HG02884 (cell line): ENCODE measurements around the gene FILIP1L.

ENCODE experiments used
- ATAC-seq: cut with Tn5 transposase; IDR thresholded peaks from one replicate; pipeline ENCODE4 v1.9.1; 2021; ENCODE audit warnings: mild to moderate bottlenecking, moderate library complexity; ENCODE audit not compliant: unreplicated experiment

Gene FILIP1L

DNA sequence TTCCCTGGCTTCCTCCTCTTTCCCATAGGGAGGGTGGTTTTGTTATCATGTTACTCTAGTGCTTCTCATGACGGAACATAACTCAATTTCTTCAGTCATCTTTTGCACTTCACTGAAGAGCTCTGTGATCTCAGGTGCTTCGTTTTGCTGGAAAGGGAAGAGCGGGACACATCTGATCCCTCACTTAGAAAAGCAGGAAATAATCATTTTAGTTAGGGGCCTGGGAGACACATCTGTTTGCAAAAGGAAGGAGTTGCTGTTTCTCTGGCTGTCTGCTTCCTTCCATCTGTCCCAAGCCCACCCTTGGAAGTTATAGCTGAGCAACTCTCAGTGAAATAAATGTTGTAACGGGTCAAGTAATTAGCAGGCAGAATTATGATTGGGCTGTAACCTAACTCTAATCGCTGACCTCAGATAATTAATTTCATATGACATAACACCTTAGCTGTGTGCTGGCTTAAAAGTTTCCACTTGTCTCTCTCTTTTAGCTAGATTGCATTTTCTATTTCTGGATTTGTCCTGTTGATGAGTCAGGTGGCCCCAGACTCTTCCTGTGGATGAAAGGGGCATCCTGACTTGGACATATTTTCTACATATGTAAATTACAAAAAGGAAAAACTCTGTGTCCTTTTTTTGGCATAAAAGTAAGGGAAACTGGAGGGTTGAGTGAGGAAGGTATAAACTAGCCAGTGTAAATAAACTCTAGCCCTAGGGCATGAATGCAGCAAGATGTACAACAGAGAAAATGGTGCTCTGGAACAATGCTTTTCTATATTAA is 11.0 kb upstream of the FILIP1L start:
- no peak for ATAC-seq

DNA sequence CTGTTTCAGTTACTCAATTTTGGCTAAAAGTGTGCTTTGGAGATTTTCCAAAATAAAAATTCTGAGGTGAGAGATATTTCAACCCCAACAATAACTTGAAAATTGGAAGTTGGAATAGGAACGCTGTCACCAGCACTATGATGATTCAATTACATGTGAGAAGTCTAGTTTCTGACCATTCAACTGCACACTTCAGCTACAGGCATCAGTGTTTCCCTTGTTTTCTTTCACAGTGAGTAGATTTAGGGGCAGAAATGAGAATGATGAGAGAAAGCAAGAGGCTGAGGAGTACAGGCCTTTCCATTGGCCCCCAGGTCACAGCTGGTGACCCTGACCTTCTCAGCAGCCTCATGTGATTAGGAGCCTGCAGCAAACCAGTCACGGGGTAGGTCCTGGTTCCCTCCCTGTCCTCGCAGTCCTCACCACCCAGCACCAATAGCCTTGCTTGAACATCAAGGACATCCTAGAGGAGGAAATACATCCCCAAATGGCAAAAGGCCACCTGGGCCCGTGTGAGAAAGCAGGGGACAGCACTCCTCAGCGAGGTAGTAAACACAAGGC is 10.0 kb upstream of the FILIP1L start:
- ATAC-seq: no peak

DNA sequence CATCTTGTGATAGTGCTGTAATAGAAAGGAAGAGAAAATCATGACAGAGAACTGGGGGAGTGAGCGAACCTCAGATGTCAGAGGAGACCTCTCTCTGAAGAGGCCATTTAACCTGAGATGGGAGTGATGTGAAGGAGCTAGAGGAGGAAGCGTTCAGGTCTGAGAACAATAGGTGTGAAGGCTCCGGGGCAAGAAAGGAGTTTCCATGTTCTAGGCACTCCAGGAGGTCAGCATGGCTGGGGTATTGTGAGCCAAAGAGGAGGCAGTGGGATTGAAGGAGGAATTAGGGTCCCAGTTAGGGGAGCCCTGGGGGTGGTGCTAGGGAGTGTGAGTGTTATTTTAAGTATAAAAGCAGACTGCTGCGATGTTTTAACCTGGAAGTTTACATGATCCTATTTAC is 8.8 kb upstream of the FILIP1L start:
- no peak for ATAC-seq

DNA sequence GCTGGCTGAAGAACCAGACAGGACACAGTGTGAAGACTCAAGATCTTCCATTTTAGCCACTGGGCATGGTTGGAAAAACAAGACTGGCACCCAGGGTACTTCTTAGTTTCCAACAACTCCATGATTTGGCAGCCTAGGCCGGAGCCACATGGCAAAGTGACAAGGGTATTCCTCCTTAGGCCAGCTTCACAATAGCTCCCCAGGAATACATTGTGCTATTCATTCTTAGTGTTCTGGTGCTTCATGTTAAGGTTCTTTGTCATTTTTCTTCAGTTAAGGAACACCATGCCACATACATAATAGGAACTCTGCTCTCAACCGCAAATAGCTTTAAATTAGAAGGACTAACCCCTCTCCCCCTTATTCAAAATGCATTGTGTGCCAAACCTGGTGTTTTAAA is 8.0 kb upstream of the FILIP1L start:
- no peak for ATAC-seq

DNA sequence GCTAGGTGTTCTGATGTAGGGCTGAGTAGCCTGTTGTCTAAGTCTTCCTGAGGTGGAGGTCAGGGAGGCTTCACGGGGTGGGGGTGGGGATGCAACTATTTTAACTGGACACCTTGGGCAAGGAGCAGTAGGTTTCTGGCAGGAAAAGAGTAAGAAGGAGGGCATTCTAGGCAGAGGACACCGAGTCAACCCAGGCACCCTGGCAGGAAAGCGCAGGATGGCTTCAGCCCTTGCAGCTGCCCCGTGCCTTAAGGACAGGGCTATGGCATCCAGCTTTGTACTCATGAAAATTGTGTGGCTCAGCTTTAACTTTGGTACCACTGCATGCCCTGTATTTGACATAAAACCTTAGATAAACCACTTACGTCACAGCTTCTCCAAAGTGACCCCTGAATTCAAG is 6.4 kb upstream of the FILIP1L start:
- ATAC-seq: no peak

DNA sequence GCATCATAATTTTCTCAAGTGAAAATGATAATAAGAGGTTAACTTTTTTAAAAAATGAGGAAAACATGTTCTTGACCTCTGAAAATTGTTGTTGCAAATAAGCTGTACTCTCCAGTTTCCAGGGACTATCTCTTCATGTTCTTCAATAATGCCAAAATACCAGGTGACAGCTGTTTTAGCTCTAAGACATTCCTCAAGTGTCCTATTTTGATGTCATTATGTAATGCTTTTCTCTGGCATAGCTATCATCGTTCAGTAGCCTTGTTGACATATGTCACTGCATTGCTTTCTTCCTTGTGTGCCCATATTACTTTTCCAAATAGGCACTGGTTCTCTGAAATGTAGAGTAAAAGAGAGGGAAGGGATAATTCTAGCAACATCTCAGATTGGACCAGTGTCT is 5.7 kb upstream of the FILIP1L start:
- ATAC-seq: no peak

DNA sequence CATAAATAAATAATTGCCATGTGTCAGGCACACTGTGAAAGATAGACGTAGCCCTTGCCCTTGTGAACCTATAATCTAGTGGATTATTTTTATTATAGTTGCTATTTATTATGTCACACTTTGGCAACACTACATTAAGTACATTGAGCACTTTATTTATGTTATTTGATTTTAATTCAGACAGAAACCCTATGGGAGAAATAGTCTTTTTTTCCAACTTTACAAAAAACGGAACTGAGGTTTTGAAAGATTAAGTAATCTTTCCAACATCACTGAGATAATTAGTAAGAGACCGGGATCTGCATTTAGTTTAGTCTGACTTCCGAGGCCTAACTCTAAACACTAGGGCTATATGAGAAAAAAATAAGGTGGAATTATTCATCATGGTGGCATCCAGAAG is 2.8 kb upstream of the FILIP1L start:
- no peak for ATAC-seq

DNA sequence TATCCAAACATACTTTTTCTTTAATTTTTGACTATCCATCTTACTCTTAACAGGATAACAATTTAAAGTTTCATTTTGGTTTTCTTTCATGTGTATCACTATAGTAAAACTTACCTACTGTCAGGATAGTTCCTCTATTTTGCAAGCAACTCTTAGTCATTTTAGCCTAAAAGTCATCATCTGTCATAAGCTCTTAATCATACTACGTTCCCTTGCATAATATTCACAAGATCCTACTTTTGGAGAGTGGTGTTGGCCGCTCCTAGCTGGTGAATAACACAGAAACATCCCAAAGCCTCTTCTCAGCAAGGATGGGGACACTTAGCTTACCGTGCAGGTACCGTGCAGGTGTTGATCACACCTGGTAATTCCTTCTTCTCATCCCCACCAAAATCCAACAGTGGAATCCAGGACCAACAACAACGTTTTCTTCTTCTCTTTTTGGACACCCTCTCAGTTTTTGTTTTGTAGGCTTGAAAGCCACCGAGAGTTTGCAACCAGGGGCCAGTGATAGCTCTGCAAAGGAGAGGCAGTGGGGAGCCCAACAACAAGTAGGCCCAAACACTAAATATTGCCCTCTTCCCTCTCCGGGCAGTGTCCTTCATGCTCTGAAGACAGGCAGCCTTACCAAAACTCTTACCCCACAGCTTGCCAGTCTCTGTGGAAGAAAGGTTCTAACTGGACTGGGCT is 433 bp downstream of the FILIP1L start:
- ATAC-seq: no peak

DNA sequence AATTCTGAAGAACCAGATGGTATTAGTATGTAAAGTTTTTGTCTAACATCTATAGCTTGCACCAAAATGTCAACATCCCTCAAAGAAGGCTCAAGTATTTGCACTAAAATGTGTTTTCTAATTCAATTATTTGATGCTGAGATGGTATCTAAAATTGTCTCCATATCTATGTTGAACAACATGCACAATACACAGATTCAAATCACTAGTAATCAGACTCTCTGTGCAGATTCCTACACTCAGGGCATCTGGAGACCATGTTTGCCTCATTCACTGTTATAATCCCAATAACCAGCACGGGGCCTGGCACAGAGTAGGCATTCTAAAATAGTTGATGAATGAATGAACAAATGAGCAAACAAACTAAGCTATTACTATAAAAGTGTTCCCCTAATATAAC is 2.6 kb downstream of the FILIP1L start:
- no peak for ATAC-seq

DNA sequence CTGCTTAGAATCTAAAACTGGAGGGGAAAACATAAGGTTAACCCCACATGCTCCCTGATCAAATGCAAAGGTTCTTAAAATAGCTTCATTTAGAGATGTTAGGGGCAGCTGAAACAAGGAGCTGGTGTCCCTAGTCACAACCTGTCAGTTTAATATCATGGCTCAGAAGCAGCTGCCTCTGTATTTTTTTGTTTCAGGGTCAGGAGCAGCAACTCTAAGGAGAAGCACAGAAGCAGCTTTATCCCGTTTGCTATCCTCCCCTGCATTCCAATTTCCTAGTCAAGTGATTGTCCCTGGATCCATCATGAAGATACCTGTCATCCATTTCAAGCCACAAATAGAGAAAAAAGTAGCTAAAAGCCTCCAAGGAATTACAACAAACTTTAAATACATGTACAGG is 4.1 kb downstream of the FILIP1L start:
- no peak for ATAC-seq

DNA sequence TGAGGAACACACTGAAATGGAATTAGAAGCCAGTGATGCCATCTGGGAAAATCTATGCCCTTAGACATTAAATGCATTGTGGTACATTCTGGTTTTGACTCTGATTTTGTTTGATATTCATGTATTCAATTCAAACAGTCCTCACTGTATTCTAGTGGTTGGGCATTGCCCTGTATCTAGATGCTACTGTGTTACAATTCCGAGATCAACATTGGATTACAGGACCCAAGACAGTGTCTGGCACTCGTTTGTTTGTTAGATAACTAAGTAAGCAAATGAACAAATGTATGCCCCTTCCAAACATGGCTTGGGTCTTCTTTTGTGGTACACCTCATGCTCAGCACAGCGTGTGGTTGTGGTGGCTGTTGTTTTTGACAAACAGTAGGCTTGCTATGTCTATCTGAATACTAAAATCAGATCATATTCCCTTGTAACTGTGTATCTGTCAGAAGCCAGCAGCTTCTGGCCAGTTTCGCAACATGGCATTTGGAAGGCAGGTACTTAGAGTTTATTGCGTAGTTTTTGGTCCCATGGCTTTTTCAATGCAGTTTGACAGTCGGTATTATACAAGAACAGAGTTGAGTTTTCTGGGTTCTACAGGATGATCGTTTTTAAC is 5.7 kb downstream of the FILIP1L start:
- no peak for ATAC-seq

DNA sequence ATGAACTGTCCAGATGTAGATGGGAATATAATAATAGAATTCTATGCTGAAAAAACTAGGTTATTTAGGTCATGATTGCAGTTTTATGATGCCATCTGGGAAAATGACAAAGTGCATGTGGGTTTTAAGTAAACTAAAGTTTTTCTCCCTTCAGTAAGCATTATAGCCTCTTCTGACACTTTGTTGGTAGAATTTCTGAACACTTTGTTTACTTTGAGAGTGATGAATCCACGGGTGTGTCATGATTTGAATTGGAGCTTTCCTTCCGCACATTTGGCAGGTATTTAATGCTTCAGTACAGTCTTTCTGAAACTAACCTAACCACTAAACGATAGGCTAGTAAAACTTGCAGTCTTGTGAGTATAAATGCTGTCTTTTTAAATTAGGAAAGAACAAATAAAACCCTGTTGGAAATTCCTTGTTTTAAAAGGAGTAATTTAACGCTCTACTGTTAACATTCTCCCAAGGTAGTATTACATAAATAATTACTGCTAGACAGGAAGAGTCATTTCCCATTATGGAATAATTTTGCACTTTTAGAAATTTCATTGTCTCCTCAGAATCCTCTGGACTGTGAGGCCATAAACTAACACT is 7.0 kb downstream of the FILIP1L start:
- no peak for ATAC-seq

DNA sequence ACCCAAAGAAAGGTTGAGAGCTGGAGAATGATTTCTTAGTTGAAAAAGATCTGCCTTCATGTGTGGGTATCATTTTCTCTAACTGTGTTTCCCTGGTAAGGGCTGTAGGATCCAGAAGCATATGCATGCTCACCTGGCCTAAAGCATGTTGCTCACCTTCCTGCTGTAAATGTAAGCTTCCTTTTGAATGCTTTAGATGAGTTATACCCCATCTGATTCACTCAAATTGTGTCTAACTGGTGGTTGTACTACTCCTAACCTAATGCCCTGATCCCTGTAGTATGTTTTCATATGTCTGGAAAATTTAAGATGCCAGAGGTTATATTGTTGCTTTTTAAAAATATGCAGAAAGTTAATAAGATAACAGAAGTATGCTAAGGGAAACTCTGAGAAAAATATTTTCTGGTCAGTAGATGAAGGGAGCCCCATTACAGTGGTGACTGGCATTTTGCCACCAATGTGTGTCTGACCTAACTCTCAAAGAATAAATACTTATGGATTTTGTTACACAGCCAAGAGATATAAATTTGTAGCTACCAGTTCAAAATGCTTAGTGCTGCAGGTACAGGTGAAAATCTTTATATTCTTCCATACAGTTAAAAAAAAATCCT is 7.7 kb downstream of the FILIP1L start:
- no peak for ATAC-seq

DNA sequence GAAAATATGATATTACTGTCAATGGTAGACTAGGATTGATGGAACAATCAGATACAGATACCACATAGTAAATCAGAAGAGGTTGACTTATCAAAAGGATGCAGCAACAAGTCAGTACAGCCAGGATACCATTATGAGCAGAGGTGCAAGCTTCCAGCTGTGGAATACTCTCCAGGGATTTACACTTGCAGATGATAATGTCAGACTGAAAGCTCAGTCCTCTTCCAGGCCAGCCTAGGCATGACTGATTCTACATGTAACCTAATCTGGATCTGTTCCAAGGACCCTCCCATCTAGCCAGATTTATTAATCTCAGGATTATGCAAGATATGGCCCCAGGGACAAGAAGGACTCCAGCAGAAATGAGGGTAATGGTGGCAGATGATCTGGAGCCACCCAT is 8.2 kb downstream of the FILIP1L start:
- no peak for ATAC-seq

DNA sequence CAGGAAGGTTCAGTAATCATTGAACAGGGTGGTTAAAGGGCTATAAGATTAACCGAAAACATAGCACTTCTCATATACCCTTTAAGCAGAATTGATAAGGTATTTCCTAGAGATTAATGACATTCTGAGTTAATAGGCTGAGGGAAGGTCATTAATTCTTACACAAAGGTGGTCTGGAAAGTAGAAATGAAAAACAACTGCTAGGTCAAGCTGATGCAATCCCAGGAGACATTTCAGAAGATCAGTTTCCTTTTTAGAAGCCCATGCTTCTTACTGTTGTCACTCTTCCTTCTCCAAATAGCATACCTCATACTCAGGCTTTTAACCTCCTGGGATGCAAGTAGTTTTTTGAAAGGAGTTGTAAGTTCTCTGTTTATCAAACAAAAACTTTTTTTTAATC is 8.8 kb downstream of the FILIP1L start:
- ATAC-seq: peak; percentile 33

DNA sequence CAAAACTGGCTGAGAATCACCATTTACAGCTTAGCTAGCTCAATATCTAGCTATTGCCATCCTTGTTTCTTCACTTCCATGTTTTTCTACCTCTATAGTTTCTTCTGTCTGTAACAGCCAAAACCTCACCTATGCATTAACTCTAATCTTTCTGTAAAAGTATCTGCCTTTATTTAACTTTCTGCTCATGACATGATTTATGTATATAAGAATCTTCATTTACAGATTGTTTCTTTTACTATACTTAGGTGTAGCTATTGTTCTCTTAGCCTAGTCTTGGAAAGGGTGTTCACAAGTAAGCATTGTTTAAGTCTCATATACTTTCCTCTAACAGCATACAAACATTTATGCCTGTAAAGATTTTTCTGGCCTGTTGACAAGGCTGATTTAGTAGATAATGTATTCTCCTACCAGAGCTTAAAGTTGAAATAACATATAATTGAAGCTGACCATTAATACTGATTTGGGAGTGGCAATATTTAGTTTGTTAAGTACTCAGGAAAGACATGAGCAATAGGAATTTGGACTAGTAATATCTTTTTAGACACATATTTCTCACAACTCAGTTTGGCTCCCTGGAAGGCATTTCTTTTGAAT is 9.4 kb downstream of the FILIP1L start:
- no peak for ATAC-seq

DNA sequence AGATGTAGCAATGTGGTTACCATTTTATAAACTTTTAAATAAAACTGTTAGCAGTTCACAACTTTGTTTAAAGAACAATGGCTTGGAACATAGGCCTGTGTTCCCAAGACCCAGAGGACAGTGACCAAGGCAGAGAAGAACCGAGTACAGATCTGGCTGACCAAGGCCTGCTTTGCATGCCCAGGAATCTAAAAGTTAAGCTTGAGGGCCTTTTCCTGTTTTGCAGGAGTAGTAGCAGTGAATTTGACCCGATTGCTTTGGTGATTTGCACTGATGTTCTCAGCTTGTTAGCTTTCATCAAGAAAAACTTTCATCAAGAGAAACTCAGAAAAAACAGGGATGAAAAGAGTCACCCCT is 9.9 kb downstream of the FILIP1L start:
- peak; percentile 17 for ATAC-seq

DNA sequence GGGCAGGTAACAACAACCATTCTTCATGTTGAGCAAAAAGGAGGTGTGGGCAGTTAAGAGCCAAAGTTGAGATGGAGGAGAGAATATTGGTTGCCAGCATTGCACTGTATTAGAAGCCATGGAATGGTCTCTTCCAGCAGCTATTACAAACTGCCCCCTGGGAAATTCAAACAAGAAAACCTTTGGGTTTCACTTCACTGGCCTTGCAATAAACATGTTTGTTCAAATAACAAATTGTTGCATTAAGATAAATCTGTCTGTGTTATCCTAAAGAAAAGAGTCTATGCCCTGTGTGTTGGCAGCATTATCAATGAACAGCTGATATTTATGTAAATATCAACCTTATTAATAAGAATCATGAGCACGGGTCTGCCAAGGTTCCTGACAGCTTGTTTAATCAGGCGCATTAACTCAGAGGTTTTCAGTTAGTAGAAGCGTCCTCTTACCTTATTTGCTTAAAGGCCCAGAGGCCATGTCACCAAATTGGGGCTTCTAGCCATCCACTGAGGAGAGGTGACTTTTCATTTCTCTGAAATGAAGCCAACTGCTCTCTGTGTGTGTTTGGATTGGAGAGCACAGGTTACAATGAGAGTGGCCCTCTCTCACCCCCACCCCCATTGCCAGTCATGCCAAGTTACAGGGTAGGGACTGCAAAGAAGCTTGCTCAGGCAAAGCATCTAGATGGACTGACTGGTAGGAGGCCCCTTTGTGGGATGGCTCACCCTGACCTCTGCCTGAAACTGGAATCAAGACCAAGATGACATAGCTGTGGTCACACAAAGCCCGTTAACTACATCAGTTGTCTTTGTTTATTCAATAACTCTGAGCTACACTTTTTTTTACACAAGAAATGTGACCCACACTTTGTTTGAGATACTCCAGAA is 10.5 kb downstream of the FILIP1L start:
- ATAC-seq: peak; percentile 72

DNA sequence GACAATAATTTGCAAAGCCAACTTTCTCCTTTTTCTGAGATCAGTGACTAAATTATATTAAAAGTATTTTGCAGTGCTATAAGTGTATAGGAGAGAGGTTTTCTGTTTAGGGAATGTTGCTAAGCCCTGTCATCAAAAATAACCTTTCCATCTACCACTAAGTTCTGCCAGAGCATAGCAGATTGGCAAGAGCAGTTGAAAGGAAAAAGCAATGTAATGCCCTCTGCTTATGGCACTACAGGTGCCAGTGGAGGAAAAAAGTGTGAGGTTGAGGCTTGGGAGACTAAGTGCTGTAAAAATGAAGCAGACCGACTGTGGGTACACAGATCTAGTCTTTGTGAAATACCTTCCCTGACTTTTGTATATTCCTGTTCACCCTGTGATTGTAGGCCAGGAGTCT is 11.5 kb downstream of the FILIP1L start:
- ATAC-seq: no peak

DNA sequence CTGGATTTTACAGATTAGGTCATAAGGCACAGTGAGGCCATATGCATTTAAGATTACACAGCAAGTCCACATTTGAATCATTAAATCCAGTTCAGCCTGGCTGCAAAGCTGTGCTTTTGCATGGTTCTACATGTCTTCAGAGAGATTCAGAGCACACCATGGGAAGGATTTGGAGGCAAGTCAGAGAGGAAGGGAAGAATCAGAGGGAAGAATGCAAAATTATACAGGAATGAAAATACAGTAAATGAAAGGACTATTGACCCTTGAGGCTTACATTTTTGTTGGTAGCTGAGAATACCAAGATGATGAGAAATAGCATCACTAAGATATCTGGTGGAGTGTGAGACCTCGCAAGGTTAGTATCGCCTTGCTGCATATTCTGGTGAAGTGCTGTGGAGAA is 13.9 kb downstream of the FILIP1L start:
- no peak for ATAC-seq
